CD8-positive, alpha-beta memory T cell (primary cell): ENCODE results near the gene SUGP2. TPM values are rescaled to one million over a fixed set of nuclear protein-coding genes. Genes with fewer than 3 reads are reported as not detected.
A peak's percentile ranks its signal among the peaks of the same experiment; 100 is the strongest.

Experiments used
- CTCF ChIA-PET: fragments of 350-600 bp; sonication (Branson Sonifier 250); formaldehyde crosslinking; loops from one replicate; lab custom pipeline; 2021; ENCODE audit warnings: antibody characterized with exemption; lab: Charles Lee
- POLR2A ChIA-PET: fragments of 350-600 bp; sonication (Branson Sonifier 250); formaldehyde crosslinking; loops from one replicate; lab custom pipeline; 2021; ENCODE audit warnings: antibody characterized with exemption; lab: Charles Lee
- DNase-seq, 5 donors: peaks; one replicate each; pipeline versions ENCODE4 v3.0.0 to v3.0.0-alpha.2; 2020 to 2022; ENCODE audit warnings: mixed read lengths in 1 of 5
- H3K27ac ChIP-seq: one replicate; pipeline ENCODE4 v1.7.0; 2013; ENCODE audit warnings: low read depth, mild to moderate bottlenecking, low read length, moderate library complexity
- H3K27me3 ChIP-seq: 2 replicates; pipeline ENCODE4 v1.7.0; 2013; ENCODE audit warnings: low read length, mild to moderate bottlenecking; ENCODE audit not compliant: insufficient read depth, poor library complexity, severe bottlenecking
- H3K36me3 ChIP-seq: 2 replicates; pipeline ENCODE4 v1.7.0; 2013; ENCODE audit warnings: mild to moderate bottlenecking, low read length, moderate library complexity; ENCODE audit not compliant: insufficient read depth
- H3K4me1 ChIP-seq: 2 replicates; pipeline ENCODE4 v1.7.0; 2013; ENCODE audit warnings: mild to moderate bottlenecking, low read length, moderate library complexity; ENCODE audit not compliant: insufficient read depth
- H3K4me3 ChIP-seq: 2 replicates; pipeline ENCODE4 v1.7.0; 2013; ENCODE audit warnings: mild to moderate bottlenecking, low read length
- H3K9me3 ChIP-seq: 2 replicates; pipeline ENCODE4 v1.7.0; 2013; ENCODE audit warnings: mild to moderate bottlenecking, low read length
- H3K27ac Mint-ChIP-seq, 8 donors: one replicate each; pipeline ENCODE4 v1.8.0; 2020 to 2021; ENCODE audit warnings: mixed read lengths in 8 of 8, mild to moderate bottlenecking in 6 of 8, inconsistent platforms in 3 of 8, moderate library complexity in 3 of 8
- H3K27me3 Mint-ChIP-seq, 2 donors: one replicate each; pipeline ENCODE4 v1.8.0; 2020 to 2021; ENCODE audit warnings: mixed read lengths in 2 of 2, mild to moderate bottlenecking in 1 of 2, moderate library complexity in 1 of 2
- H3K36me3 Mint-ChIP-seq, 3 donors: one replicate each; pipeline ENCODE4 v1.8.0; 2020 to 2021; ENCODE audit warnings: mixed read lengths in 3 of 3, inconsistent platforms in 1 of 3, mild to moderate bottlenecking in 1 of 3
- H3K4me1 Mint-ChIP-seq, 3 donors: one replicate each; pipeline ENCODE4 v1.8.0; 2020 to 2021; ENCODE audit warnings: mixed read lengths in 3 of 3, inconsistent platforms in 1 of 3, mild to moderate bottlenecking in 1 of 3
- H3K4me3 Mint-ChIP-seq, 7 donors: one replicate each; pipeline ENCODE4 v1.8.0; 2020 to 2021; ENCODE audit warnings: mixed read lengths in 7 of 7, mild to moderate bottlenecking in 6 of 7, moderate library complexity in 4 of 7, inconsistent platforms in 2 of 7
- H3K9me3 Mint-ChIP-seq, 5 donors: one replicate each; pipeline ENCODE4 v1.8.0; 2020 to 2022; ENCODE audit warnings: mixed read lengths in 5 of 5, mild to moderate bottlenecking in 3 of 5, moderate library complexity in 2 of 5, inconsistent platforms in 1 of 5
- polyA plus RNA-seq: library from polyadenylated mRNA; unstranded; fragments of 300-500 nt; fragmentation: Illumina TruSeq; gene quantifications from one replicate; pipeline ENCODE4 v1.2.3, GENCODE V29; 2021
- total RNA-seq, 2 experiments: library from RNA; stranded (reverse); gene quantifications; one replicate each; pipeline ENCODE4 v1.2.3, GENCODE V29; 2021

SUGP2 gene
- total and polyA plus RNA-seq, 3 experiments from 2014 or later: 10.0 to 81.2 (median 77.6) TPM

DNA sequence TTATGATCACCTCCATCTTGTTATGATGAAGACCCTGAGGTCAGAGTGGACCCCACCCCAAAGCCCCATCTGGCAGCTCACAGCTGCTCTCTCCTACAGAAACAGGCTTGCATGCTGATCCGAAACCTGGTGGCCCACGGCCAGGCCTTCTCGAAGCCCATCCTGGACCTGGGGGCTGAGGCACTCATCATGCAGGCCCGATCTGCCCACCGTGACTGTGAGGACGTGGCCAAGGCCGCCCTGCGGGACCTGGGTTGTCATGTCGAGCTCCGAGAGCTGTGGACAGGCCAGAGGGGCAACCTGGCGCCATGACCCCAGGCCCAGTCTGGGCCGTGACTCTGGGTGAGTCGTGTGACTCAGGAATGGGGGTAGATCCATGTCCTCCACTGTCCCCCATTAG lies 24.0 kb upstream of the SUGP2 start:
- Histone ChIP-seq H3K9me3 (no peaks in the 10 kb centered on the region), H3K4me3 (no peak overlapping the region), H3K36me3 (peaks cover 9% of the 10 kb centered on the region), H3K27me3 (no peaks in the 10 kb centered on the region), H3K27ac (no peak overlapping the region), H3K4me1 (no peaks in the 10 kb centered on the region)
- Mint-ChIP-seq H3K27ac (no peak overlapping the region), H3K9me3 (no peaks in the 10 kb centered on the region), H3K27me3 (no peaks in the 10 kb centered on the region), H3K4me1 (peaks cover 0 to under 1% (median 0%) of the 10 kb centered on the region in 3 donors), H3K4me3 (no peak overlapping the region), H3K36me3 (peaks cover 0 to 49% (median 0%) of the 10 kb centered on the region in 3 donors)
- no peak for DNase-seq
- POLR2A ChIA-PET: no interaction called here
- CTCF ChIA-PET: interaction anchor here (3.3 kb wide), 1 partner anchor 117 kb away, joined by 11 read pairs; no protein-coding TSS in a partner anchor

DNA sequence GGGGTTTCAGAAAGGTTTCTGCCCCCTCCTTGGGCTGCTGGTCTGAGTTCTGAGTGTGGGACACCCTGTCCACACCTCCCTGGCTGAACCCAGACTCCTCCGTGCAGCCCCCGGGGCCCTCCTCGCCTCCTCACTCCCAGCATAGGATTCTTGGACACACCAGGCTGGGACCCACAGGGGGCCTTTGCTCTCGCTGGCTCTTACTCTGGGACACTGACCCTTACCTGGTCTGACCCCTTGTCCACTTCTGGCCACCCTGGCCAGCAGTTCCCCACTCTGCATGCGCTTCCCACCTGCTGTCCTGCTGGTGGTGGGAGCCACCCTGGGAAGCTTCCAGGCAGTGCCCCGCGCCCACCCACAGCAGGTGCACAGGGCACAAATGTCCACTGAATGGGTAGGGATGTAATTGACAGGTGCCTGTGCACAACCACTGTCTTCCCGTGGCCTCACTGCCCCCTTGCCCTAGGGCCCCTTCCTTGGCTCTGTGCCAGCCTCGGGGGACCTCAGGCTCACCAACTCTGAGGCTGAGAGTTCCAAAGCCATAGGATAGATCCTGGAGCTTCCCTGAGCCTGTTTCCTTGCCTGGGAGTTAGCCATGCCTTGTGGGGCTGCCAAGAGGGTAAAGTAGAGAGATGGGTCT lies 23.4 kb upstream of the SUGP2 start:
- no peak overlapping the region for H3K4me3 ChIP-seq
- H3K27me3 ChIP-seq: no peaks in the 10 kb centered on the region
- no peaks in the 10 kb centered on the region for H3K27me3 Mint-ChIP-seq
- H3K9me3 ChIP-seq: no peaks in the 10 kb centered on the region
- no peak for DNase-seq
- ChIA-PET CTCF (interaction anchor here (3.3 kb wide), 1 partner anchor 118 kb away, joined by 11 read pairs; no protein-coding TSS in a partner anchor), POLR2A (interaction anchor here (0.7 kb wide), 1 partner anchor 1197 kb away, joined by 5 read pairs; no protein-coding TSS in a partner anchor)
- peaks cover 9% of the 10 kb centered on the region for H3K36me3 ChIP-seq
- H3K9me3 Mint-ChIP-seq: no peaks in the 10 kb centered on the region
- peaks cover 0 to 54% (median 0%) of the 10 kb centered on the region in 3 donors for H3K36me3 Mint-ChIP-seq
- no peak overlapping the region for H3K27ac ChIP-seq
- H3K4me3 Mint-ChIP-seq: no peak overlapping the region
- H3K4me1 ChIP-seq: no peaks in the 10 kb centered on the region
- H3K4me1 Mint-ChIP-seq: no peaks in the 10 kb centered on the region
- H3K27ac Mint-ChIP-seq: no peak overlapping the region

DNA sequence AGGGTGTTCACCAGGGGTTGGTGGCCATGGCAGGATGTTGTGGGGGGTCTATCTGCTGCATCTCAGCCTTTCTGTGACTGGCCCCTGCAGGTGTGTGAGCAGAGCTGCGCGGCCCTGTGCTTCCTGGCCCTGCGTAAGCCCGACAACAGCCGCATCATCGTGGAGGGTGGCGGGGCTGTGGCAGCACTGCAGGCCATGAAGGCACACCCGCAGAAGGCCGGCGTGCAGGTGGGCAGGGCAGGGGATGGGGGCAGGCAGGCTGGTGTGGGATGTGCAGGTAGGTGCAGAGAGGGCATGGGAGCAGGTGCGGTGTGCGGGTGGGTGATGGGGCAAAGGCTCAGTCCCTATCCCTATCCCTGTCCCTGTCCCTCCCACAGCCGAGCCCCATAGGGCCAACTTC lies 22.4 kb upstream of the SUGP2 start:
- H3K27ac ChIP-seq: no peak overlapping the region
- Mint-ChIP-seq H3K4me1 (no peaks in the 10 kb centered on the region), H3K9me3 (no peaks in the 10 kb centered on the region), H3K36me3 (peaks cover 0 to 61% (median 2%) of the 10 kb centered on the region in 3 donors), H3K27me3 (no peaks in the 10 kb centered on the region), H3K27ac (no peak overlapping the region), H3K4me3 (no peak overlapping the region)
- H3K36me3 ChIP-seq: peaks cover 12% of the 10 kb centered on the region
- CTCF ChIA-PET: interaction anchor here (1.6 to 3.3 kb wide), 4 partner anchors 12 to 119 kb away, joined by 5 to 19 read pairs (median 10); no protein-coding TSS in a partner anchor
- no peak overlapping the region for H3K4me3 ChIP-seq
- H3K4me1 ChIP-seq: no peaks in the 10 kb centered on the region
- no peaks in the 10 kb centered on the region for H3K9me3 ChIP-seq
- POLR2A ChIA-PET: no interaction called here
- H3K27me3 ChIP-seq: no peaks in the 10 kb centered on the region
- no peak for DNase-seq

DNA sequence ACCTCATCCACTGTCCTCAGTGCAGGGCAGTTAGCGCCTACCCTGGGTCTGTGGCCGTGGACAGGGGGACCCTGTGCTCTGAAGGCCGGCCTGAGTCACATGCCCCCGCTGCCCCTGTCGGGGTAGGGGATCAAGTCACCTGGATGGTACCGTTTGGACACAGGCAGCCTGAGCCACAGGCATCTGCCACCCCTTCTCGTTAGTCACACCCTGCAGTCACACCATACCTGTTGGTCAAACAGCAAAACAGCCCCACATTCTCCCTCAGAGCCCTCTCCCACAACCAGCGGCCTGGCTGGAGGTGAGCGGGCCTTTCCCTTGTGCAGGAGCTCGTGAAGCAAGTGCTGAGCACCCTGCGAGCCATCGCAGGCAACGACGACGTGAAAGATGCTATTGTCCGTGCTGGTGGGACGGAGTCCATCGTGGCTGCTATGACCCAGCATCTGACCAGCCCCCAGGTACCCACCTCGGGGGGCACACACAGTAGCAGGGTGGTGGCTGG lies 21.7 kb upstream of the SUGP2 start:
- no peak for DNase-seq
- H3K36me3 ChIP-seq: peaks cover 12% of the 10 kb centered on the region
- no peak overlapping the region for H3K27ac ChIP-seq
- H3K4me3 ChIP-seq: no peak overlapping the region
- H3K27me3 ChIP-seq: no peaks in the 10 kb centered on the region
- ChIA-PET POLR2A (no interaction called here), CTCF (interaction anchor here (1.2 to 3.3 kb wide), 10 partner anchors 8 to 120 kb away, joined by 4 to 19 read pairs (median 6); partner anchors contain the start of gene SLC25A42)
- Mint-ChIP-seq H3K4me3 (no peak overlapping the region), H3K27ac (no peak overlapping the region), H3K9me3 (no peaks in the 10 kb centered on the region), H3K36me3 (peaks cover 0 to 68% (median 2%) of the 10 kb centered on the region in 3 donors), H3K4me1 (no peaks in the 10 kb centered on the region), H3K27me3 (no peaks in the 10 kb centered on the region)
- no peaks in the 10 kb centered on the region for H3K9me3 ChIP-seq
- H3K4me1 ChIP-seq: no peaks in the 10 kb centered on the region

DNA sequence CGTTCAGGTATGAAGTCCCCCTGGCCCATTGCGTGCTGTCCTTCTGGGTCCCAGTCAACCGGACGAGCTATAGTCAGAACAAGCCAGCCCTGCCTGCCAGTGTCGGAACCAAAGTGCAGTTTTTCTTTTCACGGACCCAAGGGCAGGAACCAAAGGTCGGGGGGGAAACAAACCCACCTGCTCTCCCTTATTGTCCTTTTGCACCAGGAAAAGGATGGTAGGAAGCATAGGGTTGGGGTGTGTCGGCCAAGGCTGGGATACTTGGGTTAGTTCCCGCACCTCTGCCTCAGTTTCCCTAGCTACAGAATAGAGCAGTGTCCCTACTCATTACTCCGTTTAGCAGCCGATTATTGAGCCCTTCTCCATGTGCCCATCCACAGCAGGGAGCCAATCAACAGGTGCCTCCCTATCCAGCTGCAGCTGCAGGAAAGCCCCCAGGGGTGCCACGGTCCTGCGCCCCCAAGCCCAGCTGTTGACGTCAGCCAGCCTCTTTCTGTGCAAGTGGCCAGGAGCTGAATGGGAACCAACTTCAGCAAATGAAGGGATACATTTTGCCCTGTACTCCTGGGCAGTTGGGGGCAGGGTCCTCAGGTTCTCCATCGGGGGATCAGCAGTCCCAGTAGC lies 21.1 kb upstream of the SUGP2 start:
- Histone ChIP-seq H3K4me1 (no peaks in the 10 kb centered on the region), H3K9me3 (no peaks in the 10 kb centered on the region), H3K27me3 (no peaks in the 10 kb centered on the region), H3K4me3 (no peak overlapping the region), H3K27ac (no peak overlapping the region), H3K36me3 (peaks cover 12% of the 10 kb centered on the region)
- H3K4me1 Mint-ChIP-seq: no peaks in the 10 kb centered on the region
- peaks cover 0 to 69% (median 2%) of the 10 kb centered on the region in 3 donors for H3K36me3 Mint-ChIP-seq
- no peak overlapping the region for H3K27ac Mint-ChIP-seq
- no peaks in the 10 kb centered on the region for H3K9me3 Mint-ChIP-seq
- no peak for DNase-seq
- H3K27me3 Mint-ChIP-seq: no peaks in the 10 kb centered on the region
- ChIA-PET CTCF (interaction anchor here (0.8 to 3.3 kb wide), 12 partner anchors 9 to 120 kb away, joined by 3 to 19 read pairs (median 5); partner anchors contain the start of gene SLC25A42), POLR2A (no interaction called here)
- no peak overlapping the region for H3K4me3 Mint-ChIP-seq

DNA sequence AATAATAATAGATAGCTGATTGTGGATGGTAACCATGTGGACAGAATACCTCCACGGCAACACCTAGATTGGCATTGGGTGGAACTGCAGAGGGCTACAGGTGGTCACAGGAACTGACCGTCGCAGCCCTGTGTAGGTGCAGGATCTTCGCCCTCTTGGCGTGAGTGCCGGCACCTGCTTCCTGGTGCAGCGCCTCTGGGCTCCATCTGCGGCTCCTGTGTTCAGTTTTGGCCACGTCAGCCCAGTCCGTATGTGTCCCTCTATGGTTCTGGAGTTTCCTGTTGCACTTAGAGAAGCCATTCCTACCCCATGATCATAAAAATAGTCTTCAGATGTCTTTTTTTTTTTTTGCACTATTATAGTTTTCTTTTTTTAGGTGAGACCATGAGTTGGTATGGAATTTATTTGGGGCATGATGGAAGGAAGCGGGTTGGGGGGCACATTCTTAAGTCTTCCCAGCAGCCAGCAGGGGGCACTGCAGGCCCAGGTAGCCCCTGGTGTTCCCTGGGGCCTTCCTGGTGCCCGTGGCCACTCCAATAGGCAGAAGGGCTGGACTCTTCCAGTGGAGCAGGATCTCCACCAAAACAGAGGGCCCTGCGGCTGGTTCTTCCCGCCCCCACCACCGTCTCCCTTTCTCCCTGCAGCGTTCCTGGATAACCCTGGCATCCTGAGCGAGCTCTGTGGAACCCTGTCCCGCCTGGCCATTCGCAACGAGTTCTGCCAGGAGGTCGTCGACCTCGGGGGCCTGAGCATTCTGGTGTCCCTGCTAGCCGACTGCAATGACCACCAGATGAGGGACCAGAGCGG lies 20.4 kb upstream of the SUGP2 start:
- Histone ChIP-seq H3K36me3 (peaks cover 12% of the 10 kb centered on the region), H3K9me3 (no peaks in the 10 kb centered on the region), H3K4me3 (no peak overlapping the region), H3K27ac (no peak overlapping the region), H3K4me1 (no peaks in the 10 kb centered on the region), H3K27me3 (no peaks in the 10 kb centered on the region)
- Mint-ChIP-seq H3K27me3 (no peaks in the 10 kb centered on the region), H3K36me3 (peaks cover 0 to 73% (median 2%) of the 10 kb centered on the region in 3 donors), H3K27ac (no peak overlapping the region), H3K4me1 (no peaks in the 10 kb centered on the region), H3K9me3 (no peaks in the 10 kb centered on the region), H3K4me3 (no peak overlapping the region)
- ChIA-PET CTCF (interaction anchor here (0.6 to 3.3 kb wide), 18 partner anchors 9 to 121 kb away, joined by 3 to 19 read pairs (median 4); partner anchors contain the start of gene SLC25A42), POLR2A (no interaction called here)
- peak; percentile 53 to 76 (median 64) for DNase-seq

DNA sequence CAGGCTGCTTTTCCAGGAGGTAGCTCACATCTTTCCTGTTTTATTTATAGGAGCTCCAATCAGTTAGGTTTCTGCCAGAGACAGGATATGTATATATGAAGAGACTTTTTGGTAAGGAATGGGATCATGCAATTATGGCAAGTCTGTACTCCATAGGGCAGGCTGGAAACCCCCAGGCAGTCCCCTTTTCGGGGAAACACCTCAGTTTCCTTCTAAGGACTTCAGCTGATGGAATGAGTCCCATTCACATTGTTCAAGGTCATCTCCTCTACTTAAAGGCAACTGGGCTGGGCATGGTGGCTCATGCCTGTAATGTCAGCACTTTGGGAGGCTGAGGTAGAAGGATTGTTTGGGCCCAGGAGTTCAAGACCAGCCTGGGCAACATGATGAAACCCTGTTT lies 19.6 kb upstream of the SUGP2 start:
- Histone ChIP-seq H3K27ac (no peak overlapping the region), H3K27me3 (no peaks in the 10 kb centered on the region), H3K36me3 (peaks cover 12% of the 10 kb centered on the region), H3K9me3 (no peaks in the 10 kb centered on the region), H3K4me1 (no peaks in the 10 kb centered on the region), H3K4me3 (no peak overlapping the region)
- Mint-ChIP-seq H3K27me3 (no peaks in the 10 kb centered on the region), H3K4me1 (no peaks in the 10 kb centered on the region), H3K9me3 (no peaks in the 10 kb centered on the region), H3K36me3 (peaks cover 0 to 69% (median 2%) of the 10 kb centered on the region in 3 donors), H3K27ac (no peak overlapping the region), H3K4me3 (no peak overlapping the region)
- ChIA-PET CTCF (interaction anchor here (0.6 to 2.2 kb wide), 8 partner anchors 12 to 96 kb away, joined by 3 to 5 read pairs (median 4); no protein-coding TSS in a partner anchor), POLR2A (no interaction called here)
- no peak for DNase-seq
